NK-92 (cell line): ENCODE data around the gene SLX9.
"Not testable (repeated sequence)": the region's sequence is repeated elsewhere in the genome, so short reads cannot be mapped to it uniquely, and the experiment has no call there.

ENCODE experiments used
- DNase-seq: peaks from one replicate; lab custom pipeline; 2025; ENCODE audit not compliant: unreplicated experiment; lab: John Stamatoyannopoulos, UW

SLX9 gene

DNA sequence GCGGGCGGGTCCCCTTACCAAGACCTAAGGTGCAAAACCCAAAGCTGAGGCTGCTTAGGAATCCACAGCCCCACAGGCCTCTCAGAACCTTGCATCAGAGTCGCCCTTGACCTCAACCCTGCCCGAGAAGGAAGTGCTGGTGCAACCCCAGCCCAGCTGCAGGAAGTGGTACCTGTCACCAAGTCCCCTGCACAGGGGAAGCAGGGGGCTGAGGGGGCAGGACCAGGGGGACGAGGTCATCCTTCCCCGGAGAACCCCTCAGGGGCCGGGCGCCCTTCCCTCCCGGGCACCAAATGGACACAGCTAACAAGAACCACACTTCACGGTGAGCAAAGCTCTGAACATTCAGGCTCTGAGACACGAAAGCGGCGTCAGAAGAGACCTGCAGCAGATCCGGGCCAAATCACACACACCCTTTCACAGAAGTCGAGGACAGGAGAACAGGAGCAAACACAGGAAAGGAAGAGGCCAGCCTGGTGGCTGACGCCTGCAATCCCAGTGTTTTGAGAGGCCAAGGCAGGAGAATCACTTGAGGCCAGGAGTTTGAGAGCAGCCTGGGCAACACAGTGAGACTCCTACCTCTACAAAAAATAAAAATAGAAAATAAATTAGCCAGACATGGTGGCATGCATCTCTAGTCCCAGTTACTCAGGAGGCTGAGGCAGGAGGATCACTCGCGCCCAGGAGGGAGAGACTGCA, 25.5 kb upstream of the SLX9 start:
- no peak for DNase-seq

DNA sequence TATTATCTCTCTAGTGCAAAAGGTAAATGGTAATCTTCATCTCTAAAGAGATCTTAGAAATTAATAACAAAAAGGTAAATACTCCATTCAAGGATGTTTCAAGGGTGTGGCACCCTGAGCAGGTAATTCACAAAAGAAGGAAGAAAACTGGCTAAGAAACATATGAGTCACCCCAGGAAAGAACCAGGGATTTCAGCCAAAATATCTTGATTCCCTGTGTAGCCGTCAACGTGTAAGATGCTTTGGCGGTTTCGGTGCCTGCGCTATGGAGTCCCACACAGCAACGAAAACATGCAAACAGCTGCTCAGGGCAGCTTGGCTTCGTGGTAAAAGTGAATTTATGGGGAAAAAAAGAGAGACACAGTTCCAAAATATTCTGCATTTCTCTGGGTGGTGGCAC, 22.9 kb upstream of the SLX9 start:
- no peak for DNase-seq

- DNase-seq: no peak
These were observed 22.3 kb upstream of the SLX9 start for GRCh38 chr21:44917446-44918106.

DNA sequence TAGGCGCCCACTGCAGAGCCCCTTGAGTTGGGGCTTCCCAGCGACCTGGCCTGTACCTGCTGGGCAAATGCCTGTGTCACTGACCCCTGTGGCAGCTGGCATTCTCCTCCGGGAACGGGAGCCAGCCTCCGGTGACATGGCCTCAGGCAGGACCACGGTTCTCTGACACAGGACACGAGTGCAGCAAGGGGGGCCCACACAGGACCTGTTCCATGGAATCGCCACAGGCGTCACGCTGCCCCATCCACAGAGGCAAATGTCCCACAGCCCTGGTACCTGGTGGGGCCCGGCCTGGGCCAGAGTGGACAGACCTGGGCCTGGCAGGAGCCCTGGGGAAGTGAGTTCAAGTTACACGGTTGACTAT, 21.7 kb upstream of the SLX9 start:
- DNase-seq: no peak

DNA sequence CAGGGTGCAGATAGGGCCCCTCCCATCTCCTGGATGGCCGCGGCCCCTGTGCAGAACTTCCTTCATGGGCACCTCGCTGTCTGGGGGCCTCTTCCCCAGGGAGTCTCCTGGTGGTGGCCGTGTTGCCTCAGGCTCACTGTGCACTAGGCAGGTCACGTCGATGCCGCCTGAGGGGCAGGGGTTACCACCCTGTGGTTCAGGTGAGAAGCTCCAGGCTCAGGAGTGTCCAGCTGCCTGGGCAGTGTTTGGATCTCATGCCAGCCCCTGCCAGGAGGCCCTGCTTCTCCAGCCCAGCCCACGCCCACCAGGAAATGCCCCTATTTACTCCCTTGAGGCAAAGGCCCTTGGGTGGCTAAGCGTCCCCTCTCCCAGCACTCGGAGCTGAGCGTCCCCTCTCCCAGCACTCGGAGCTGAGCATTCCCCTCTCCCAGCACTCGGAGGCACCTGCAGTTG, 21.2 kb upstream of the SLX9 start:
- DNase-seq: no peak

- DNase-seq: no peak
These were observed 20.5 kb upstream of the SLX9 start for GRCh38 chr21:44919111-44919912.

GRCh38 chr21:44919913-44920693, 19.7 kb upstream of the SLX9 start:
- DNase-seq: no peak

- peak; percentile 33 for DNase-seq
These were observed 18.9 kb upstream of the SLX9 start, which contains the start of gene ITGB2 for GRCh38 chr21:44920694-44921604. Gene ITGB2, minus strand, starts transcription at chr21:44920899. Its CDS starts 10,117 bp downstream, at chr21:44910782.

DNA sequence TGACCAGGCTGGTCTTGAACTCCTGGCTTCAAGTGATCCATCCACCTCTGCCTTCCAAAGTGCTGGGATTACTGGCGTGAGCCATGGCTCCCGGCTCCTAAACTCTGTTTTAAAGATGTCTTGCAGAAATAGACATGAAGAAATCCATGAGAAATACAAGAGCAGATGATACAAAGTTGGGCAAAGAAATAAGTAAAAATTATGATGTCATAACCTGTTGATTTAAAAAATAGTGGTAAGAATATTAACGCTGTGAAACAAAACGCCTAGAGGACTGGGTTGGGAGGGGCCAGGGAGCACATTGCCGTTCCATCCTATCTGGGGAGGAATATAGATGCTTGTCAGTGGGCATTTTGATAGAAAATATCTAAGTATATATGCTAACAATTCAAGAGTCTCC, 17.9 kb upstream of the SLX9 start:
- DNase-seq: no peak

DNA sequence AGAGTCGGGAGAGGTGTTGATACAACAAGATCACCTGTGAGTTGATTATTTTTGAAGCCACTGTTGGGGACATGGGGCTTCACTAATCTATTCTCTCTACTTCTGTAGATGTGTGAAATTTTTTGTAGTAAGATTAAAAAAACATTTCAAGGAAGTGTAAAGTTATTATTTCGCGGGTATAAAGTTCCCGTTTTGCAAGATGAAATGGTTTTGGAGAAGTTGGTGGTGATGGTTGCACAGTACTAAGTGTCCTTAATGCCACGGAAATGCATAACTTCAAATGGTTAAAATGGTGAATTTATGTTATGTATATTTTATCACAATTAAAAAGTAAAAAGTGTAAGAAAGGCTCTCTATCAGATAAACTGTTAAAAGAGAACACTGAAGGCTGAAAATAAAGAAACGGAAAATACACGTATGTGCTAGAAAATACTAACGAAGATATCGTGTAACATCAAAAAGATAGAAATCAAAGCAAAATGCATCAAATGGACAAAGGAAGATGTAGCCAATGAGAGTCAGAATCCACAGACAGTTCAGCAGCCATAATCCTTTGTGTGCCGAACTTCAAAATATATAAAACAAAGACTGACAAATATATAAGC, 16.2 kb upstream of the SLX9 start:
- no peak for DNase-seq

GRCh38 chr21:44924606-44925377, 15.0 kb upstream of the SLX9 start:
- no peak for DNase-seq

DNA sequence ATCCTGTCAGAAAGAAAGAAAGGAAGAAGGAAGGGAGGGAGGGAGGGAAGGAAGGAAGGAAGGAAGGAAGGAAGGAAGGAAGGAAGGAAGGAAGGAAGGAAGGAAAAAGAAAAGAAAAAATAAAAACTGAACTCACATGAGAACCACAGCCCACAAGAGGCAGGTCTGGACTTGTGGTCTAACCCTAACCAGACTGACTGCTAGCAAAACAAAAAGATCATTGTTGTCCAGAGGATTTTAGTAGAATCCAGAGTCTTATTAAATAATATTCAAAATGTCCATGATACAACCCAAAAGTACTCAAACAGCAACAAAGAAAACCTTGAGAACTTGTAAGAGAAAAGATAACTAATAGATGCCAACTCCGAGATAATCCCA, 14.5 kb upstream of the SLX9 start:
- no peak for DNase-seq

DNA sequence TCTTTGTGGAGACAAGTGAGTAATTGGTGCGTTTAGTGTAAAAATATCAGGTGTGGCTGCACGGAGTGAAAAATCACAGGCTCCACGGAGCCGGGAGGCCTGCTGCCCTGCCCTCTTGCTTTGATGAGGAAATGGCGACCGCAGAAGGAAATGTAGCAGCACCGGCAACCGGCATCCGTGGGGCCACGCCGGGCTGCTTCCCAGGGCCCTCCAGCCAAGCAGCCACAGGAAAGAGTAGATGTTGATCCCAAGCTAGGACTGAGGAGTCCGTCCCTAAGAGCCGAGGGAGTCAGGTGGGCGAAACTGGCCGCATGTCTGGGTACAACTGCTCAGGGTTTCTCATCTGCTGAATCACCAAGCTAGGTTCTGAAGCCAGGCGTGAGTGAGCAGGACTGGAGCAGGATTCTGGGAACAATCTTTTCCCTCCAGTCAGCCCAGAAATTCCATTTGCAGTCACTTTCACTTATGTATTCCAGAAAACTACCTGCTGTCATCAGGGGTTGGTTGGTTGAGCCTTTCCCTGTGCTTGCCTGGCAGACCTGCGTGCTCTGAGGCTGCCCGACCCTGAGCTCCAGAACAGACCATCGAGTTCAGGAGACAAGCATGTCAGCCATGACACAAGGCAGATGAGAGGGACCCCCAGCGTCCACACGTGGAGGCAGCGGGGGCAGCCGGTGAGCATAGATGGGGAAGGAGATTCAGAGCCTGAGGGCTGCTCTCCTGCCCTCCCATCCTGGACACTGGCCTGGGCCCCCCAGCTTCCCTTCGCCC, 13.3 kb upstream of the SLX9 start:
- no peak for DNase-seq

GRCh38 chr21:44927259-44927586, 12.6 kb upstream of the SLX9 start:
- DNase-seq: no peak

DNA sequence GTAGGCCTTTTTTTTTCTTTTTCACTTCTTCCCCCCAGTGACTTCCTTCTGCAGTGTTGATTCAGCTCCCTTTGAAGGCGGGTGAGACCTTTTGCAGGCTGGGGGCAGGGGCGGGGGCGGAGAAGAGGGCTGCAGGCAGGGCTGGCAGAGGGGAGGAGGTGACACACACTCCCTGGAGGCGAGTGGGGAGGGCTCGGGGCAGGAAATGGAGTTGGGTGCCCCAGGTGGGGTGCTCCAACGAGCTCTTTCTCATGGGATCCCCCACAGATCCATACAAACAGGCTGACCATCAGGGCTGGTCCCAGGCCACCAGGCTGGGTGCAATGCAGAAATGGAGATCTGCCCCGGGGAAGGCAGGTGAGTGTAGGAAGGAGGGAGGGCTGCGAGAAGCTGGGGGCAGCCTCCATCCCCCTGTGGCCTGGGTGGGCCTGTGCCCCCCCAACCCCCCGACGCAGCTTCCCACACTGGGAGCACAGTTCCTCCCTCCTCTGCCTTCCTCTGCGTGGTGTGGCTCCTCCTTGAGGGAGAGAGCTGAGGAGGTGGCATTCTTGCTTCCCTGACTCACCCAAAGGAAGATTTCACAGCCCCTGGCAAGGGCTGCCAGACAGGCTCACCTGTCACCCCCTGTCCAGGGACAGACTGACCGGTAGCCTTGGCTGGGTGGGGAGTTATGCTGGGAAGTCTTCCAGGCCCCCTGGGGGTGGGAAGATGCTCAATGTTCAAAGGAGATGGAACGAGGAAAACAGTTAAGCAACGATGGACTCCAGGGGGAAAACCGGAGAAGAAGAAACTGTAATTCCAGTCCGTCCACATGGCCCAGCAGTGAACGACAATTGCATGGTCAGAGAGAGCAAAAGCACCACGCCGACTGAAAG, 12.0 kb upstream of the SLX9 start:
- no peak for DNase-seq

DNA sequence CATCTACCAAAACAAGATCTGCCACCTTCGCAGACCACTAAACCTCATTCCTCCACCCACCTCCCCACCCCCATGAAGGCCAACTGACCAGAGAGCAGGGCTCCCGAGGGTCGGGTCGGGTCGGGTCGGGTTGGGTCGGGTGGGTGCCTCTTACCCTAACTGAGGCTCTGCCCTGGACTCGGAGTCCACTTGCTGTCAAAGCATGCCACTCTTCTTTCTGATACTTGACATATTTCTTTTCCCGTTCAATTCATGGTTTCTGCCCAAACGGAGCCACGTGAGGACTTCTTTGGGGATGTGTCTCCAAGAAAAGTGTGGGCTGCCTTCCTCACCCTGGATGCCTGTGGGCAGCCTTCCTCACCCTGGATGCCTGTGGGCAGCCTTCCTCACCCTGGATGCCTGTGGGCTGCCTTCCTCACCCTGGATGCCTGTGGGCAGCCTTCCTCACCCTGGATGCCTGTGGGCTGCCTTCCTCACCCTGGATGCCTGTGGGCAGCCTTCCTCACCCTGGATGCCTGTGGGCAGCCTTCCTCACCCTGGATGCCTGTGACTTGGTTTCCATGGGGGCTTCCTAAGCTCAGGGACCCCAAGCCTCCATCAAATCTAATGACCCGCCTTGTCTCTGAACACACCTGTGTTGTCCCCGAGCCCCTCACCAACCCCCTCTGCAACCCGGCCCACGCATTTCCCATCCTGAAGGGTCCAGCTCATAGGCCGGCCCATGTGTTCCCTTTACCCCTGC, 11.2 kb upstream of the SLX9 start:
- DNase-seq: not testable (repeated sequence)
